Neural cell (in vitro differentiated cells): ENCODE results near the gene ITPK1.

Experiments
- EP300 ChIP-seq: fragments of 450-650 bp; conservative IDR thresholded peaks from 2 replicates; pipeline ENCODE4 v1.6.1; 2014; ENCODE audit warnings: antibody characterized with exemption, mild to moderate bottlenecking, moderate library complexity; ENCODE audit not compliant: poor library complexity, severe bottlenecking
- EZH2 ChIP-seq: fragments of 200-600, 300-800 bp; shearing (Covaris generic), sonication (generic); IDR thresholded peaks from 2 replicates; pipeline ENCODE4 v1.6.1; 2014; ENCODE audit warnings: antibody characterized with exemption, low read length, borderline replicate concordance, mild to moderate bottlenecking; ENCODE audit not compliant: insufficient read depth, poor library complexity, severe bottlenecking
- RAD21 ChIP-seq: fragments of 450-650 bp; conservative IDR thresholded peaks from 2 replicates; pipeline ENCODE4 v1.6.1; 2014; ENCODE audit warnings: antibody characterized with exemption, mild to moderate bottlenecking, moderate library complexity
- TF ChIP-seq, protein P1 (sequence below): fragments of 450-650 bp; IDR thresholded peaks from 2 replicates; pipeline ENCODE4 v1.5.1; 2014; ENCODE audit warnings: antibody characterized with exemption, mild to moderate bottlenecking, moderate library complexity; ENCODE audit not compliant: poor library complexity, severe bottlenecking
- TF ChIP-seq, protein P2 (sequence below): IDR thresholded peaks from 2 replicates; pipeline ENCODE4 v1.6.1; 2012; ENCODE audit warnings: borderline replicate concordance

DNA sequence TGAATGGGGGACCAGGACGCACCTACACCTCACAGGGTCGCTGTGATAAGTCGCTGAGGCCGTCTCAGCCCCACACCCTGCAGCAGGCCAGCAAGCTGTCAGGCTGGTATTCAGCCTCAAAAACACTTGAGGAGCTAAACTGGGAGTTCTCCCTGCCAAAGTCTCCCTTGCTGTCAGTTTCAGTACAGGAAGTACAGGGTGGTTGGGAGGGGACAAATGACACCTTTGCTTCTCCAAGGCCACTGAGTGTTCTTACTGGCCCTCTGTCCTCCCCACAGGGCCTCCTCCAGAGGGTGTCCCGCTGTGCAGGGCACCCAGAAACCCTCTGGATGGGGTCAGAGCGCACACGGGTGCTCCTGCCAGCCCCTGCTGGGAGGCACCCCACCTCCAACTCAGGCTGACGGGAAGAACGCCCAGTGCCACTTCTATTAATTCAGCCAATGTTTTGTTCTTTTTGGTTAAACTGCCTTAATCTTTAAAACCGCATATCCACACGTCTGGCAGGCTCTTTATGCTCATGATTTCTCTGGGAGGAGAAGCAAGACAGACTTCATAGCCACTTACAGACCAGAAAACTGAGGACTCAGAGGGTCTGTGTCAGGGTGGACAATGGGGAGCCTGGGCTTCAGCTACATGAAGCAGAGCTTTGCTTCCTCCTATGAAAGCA is 75.9 kb downstream of the ITPK1 start:
- TF ChIP-seq EP300 (no peak), EZH2 (no peak), RAD21 (no peak)
- TF ChIP-seq, protein P1, sequence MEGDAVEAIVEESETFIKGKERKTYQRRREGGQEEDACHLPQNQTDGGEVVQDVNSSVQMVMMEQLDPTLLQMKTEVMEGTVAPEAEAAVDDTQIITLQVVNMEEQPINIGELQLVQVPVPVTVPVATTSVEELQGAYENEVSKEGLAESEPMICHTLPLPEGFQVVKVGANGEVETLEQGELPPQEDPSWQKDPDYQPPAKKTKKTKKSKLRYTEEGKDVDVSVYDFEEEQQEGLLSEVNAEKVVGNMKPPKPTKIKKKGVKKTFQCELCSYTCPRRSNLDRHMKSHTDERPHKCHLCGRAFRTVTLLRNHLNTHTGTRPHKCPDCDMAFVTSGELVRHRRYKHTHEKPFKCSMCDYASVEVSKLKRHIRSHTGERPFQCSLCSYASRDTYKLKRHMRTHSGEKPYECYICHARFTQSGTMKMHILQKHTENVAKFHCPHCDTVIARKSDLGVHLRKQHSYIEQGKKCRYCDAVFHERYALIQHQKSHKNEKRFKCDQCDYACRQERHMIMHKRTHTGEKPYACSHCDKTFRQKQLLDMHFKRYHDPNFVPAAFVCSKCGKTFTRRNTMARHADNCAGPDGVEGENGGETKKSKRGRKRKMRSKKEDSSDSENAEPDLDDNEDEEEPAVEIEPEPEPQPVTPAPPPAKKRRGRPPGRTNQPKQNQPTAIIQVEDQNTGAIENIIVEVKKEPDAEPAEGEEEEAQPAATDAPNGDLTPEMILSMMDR, result no peak
- TF ChIP-seq, protein P2, sequence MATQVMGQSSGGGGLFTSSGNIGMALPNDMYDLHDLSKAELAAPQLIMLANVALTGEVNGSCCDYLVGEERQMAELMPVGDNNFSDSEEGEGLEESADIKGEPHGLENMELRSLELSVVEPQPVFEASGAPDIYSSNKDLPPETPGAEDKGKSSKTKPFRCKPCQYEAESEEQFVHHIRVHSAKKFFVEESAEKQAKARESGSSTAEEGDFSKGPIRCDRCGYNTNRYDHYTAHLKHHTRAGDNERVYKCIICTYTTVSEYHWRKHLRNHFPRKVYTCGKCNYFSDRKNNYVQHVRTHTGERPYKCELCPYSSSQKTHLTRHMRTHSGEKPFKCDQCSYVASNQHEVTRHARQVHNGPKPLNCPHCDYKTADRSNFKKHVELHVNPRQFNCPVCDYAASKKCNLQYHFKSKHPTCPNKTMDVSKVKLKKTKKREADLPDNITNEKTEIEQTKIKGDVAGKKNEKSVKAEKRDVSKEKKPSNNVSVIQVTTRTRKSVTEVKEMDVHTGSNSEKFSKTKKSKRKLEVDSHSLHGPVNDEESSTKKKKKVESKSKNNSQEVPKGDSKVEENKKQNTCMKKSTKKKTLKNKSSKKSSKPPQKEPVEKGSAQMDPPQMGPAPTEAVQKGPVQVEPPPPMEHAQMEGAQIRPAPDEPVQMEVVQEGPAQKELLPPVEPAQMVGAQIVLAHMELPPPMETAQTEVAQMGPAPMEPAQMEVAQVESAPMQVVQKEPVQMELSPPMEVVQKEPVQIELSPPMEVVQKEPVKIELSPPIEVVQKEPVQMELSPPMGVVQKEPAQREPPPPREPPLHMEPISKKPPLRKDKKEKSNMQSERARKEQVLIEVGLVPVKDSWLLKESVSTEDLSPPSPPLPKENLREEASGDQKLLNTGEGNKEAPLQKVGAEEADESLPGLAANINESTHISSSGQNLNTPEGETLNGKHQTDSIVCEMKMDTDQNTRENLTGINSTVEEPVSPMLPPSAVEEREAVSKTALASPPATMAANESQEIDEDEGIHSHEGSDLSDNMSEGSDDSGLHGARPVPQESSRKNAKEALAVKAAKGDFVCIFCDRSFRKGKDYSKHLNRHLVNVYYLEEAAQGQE, result no peak
